Smooth muscle cell (in vitro differentiated cells): Measurements from ENCODE around the gene TSC22D4. TPM values are rescaled to one million over a fixed set of nuclear protein-coding genes. Genes with fewer than 3 reads are reported as not detected.
A peak's percentile ranks its signal among the peaks of the same experiment; 100 is the strongest.
"Not testable (repeated sequence)": the region's sequence is repeated elsewhere in the genome, so short reads cannot be mapped to it uniquely, and the experiment has no call there.

Experiments
- DNase-seq: peaks from one replicate; lab custom pipeline; 2025; ENCODE audit not compliant: unreplicated experiment; lab: John Stamatoyannopoulos, UW
- H2AFZ ChIP-seq: fragments of 200-600 bp; sonication (generic); 2 replicates; pipeline ENCODE4 v1.6.0; 2016; ENCODE audit warnings: antibody characterized with exemption, low read depth, mild to moderate bottlenecking
- H3F3A ChIP-seq: fragments of 200-600 bp; sonication (generic); 2 replicates; pipeline ENCODE4 v1.6.0; 2017; ENCODE audit warnings: antibody characterized with exemption, low read depth
- H3K27ac ChIP-seq: fragments of 200-600 bp; sonication (generic); 2 replicates; pipeline ENCODE4 v1.5.1; 2016; ENCODE audit warnings: low read depth, mild to moderate bottlenecking
- H3K27me3 ChIP-seq: fragments of 200-600 bp; sonication (generic); 2 replicates; pipeline ENCODE4 v1.6.1; 2016; ENCODE audit warnings: low read depth, mild to moderate bottlenecking
- H3K36me3 ChIP-seq: fragments of 200-600 bp; sonication (generic); 2 replicates; pipeline ENCODE4 v1.5.1; 2016; ENCODE audit warnings: low read depth
- H3K4me1 ChIP-seq: fragments of 200-600 bp; sonication (generic); 2 replicates; pipeline ENCODE4 v1.5.1; 2016; ENCODE audit warnings: low read depth
- H3K4me2 ChIP-seq: fragments of 200-600 bp; sonication (generic); 2 replicates; pipeline ENCODE4 v1.6.0; 2016; ENCODE audit warnings: mild to moderate bottlenecking
- H3K4me3 ChIP-seq: fragments of 200-600 bp; sonication (generic); 2 replicates; pipeline ENCODE4 v1.5.1; 2016; ENCODE audit warnings: mild to moderate bottlenecking
- H3K79me2 ChIP-seq: fragments of 200-600 bp; sonication (generic); 2 replicates; pipeline ENCODE4 v1.6.0; 2016; ENCODE audit warnings: low read depth, mild to moderate bottlenecking
- H3K9ac ChIP-seq: fragments of 200-600 bp; sonication (generic); 2 replicates; pipeline ENCODE4 v1.6.0; 2016; ENCODE audit warnings: low read depth
- H3K9me3 ChIP-seq: fragments of 200-600 bp; sonication (generic); replicated peaks from 2 replicates; pipeline ENCODE4 v1.5.1; 2016; ENCODE audit warnings: low read depth
- H4K20me1 ChIP-seq: fragments of 200-600 bp; sonication (generic); 2 replicates; pipeline ENCODE4 v1.6.0; 2016; ENCODE audit warnings: low read depth
- WGBS: methylation state at CpG from one replicate; pipeline ENCODE4 v1.1.7; 2016; ENCODE audit warnings: low lambda C conversion rate; 5-methylcytosine and 5-hydroxymethylcytosine counted together
- polyA plus RNA-seq: library from polyadenylated mRNA; unstranded; fragments of >200 nt; fragmentation: Nextera tagmentation; extraction: Ambion mirVana; gene quantifications from 2 replicates; pipeline ENCODE4 v1.2.1, GENCODE V29; 2016
- total RNA-seq: library from RNA; depleted of rRNA; stranded (reverse); fragments of >200 nt; gene quantifications from 2 replicates; pipeline ENCODE4 v1.2.3, GENCODE V29; 2014
- TF ChIP-seq, protein P1 (sequence below): fragments of 200-600 bp; sonication (generic); IDR thresholded peaks from 2 replicates; pipeline ENCODE4 v1.5.1; 2017; ENCODE audit warnings: borderline replicate concordance, mild to moderate bottlenecking, antibody characterized with exemption; ENCODE audit not compliant: insufficient read depth, poor library complexity, severe bottlenecking

The TSC22D4 gene
- total and polyA plus RNA-seq, 2 experiments from 2014 or later, result 20.0 to 51.1 TPM

GRCh38 chr7:100444311-100445278, 34.4 kb downstream of the TSC22D4 start:
- Histone ChIP-seq H3K36me3 (no peaks in the 10 kb centered on the region), H3K4me3 (no peak overlapping the region), H3K4me2 (no peak overlapping the region), H3K4me1 (no peaks in the 10 kb centered on the region), H3K79me2 (no peaks in the 10 kb centered on the region), H3K9me3 (no peaks in the 10 kb centered on the region), H4K20me1 (no peaks in the 10 kb centered on the region), H3F3A (no peaks in the 10 kb centered on the region), H3K27me3 (no peaks in the 10 kb centered on the region), H3K9ac (no peak overlapping the region), H3K27ac (no peak overlapping the region), H2AFZ (no peak overlapping the region)
- no peak for DNase-seq
- TF ChIP-seq, protein P1, sequence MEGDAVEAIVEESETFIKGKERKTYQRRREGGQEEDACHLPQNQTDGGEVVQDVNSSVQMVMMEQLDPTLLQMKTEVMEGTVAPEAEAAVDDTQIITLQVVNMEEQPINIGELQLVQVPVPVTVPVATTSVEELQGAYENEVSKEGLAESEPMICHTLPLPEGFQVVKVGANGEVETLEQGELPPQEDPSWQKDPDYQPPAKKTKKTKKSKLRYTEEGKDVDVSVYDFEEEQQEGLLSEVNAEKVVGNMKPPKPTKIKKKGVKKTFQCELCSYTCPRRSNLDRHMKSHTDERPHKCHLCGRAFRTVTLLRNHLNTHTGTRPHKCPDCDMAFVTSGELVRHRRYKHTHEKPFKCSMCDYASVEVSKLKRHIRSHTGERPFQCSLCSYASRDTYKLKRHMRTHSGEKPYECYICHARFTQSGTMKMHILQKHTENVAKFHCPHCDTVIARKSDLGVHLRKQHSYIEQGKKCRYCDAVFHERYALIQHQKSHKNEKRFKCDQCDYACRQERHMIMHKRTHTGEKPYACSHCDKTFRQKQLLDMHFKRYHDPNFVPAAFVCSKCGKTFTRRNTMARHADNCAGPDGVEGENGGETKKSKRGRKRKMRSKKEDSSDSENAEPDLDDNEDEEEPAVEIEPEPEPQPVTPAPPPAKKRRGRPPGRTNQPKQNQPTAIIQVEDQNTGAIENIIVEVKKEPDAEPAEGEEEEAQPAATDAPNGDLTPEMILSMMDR, result no peak
- WGBS, result 67% methylated on average over 14 of the region's 14 CpGs

GRCh38 chr7:100443096-100443840, 35.7 kb downstream of the TSC22D4 start:
- Histone ChIP-seq H3K79me2 (no peaks in the 10 kb centered on the region), H3K9ac (no peak overlapping the region), H4K20me1 (no peaks in the 10 kb centered on the region), H3K4me2 (no peak overlapping the region), H3K4me3 (no peak overlapping the region), H2AFZ (no peak overlapping the region), H3K4me1 (no peaks in the 10 kb centered on the region), H3F3A (peaks cover 5% of the 10 kb centered on the region), H3K27me3 (no peaks in the 10 kb centered on the region), H3K36me3 (no peaks in the 10 kb centered on the region), H3K9me3 (no peaks in the 10 kb centered on the region), H3K27ac (no peak overlapping the region)
- WGBS, result 96% methylated on average over 9 of the region's 9 CpGs
- TF ChIP-seq, protein P1, result no peak
- DNase-seq, result no peak

- no peaks in the 10 kb centered on the region for H3K36me3 ChIP-seq
These were observed 37.1 kb downstream of the TSC22D4 start for GRCh38 chr7:100441641-100442535.

GRCh38 chr7:100439244-100439643, 39.8 kb downstream of the TSC22D4 start:
- H3K4me2 ChIP-seq, H2AFZ ChIP-seq, H3K36me3 ChIP-seq, DNase-seq, H4K20me1 ChIP-seq, H3K4me3 ChIP-seq, H3K9ac ChIP-seq, H3K27me3 ChIP-seq, H3K4me1 ChIP-seq, H3K9me3 ChIP-seq: not testable (repeated sequence)
- Histone ChIP-seq H3K27ac (peak overlapping the region; percentile 54), H3F3A (peaks cover 12% of the 10 kb centered on the region), H3K79me2 (peaks cover 11% of the 10 kb centered on the region)
- WGBS, result 93% methylated on average over 7 of the region's 7 CpGs

More at GRCh38 chr7:100441641-100442535, 37.1 kb downstream of the TSC22D4 start:
- DNase-seq, result no peak
- no peak overlapping the region for H3K4me2 ChIP-seq
- peaks cover 5% of the 10 kb centered on the region for H3F3A ChIP-seq
- no peaks in the 10 kb centered on the region for H3K79me2 ChIP-seq
- WGBS, result 97% methylated on average over 11 of the region's 11 CpGs
- H3K4me3 ChIP-seq, result no peak overlapping the region
- no peaks in the 10 kb centered on the region for H3K9me3 ChIP-seq
- no peak overlapping the region for H2AFZ ChIP-seq
- H3K9ac ChIP-seq, result no peak overlapping the region
- no peak overlapping the region for H3K27ac ChIP-seq
- TF ChIP-seq, protein P1, result no peak
- H3K4me1 ChIP-seq, result no peaks in the 10 kb centered on the region
- no peaks in the 10 kb centered on the region for H4K20me1 ChIP-seq
- H3K27me3 ChIP-seq, result no peaks in the 10 kb centered on the region

DNA sequence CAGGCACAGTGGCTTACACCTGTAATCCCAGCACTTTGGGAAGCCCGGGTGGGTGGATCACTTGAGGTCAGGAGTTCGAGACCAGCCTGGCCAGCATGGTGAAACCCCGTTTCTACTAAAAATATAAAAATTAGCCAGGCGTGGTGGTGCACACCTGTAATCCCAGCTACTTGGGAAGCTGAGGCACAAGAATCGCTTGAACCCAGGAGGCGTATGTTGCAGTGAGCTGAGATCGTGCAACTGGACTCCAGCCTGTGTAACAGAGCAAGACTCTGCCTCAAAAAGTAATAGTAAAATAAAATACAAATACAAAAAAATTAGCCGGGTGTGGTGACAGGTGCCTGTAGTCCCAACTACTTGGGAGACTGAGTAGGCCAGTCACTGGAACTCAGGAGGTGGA, 40.3 kb downstream of the TSC22D4 start:
- H2AFZ ChIP-seq, H3K4me3 ChIP-seq, H3K27ac ChIP-seq, H3K9me3 ChIP-seq, H3K27me3 ChIP-seq, H3K36me3 ChIP-seq, H4K20me1 ChIP-seq, DNase-seq, H3K9ac ChIP-seq, H3K4me1 ChIP-seq, H3K4me2 ChIP-seq: not testable (repeated sequence)
- H3K79me2 ChIP-seq, result peaks cover 11% of the 10 kb centered on the region
- peaks cover 15% of the 10 kb centered on the region for H3F3A ChIP-seq
- 97% methylated on average over 8 of the region's 8 CpGs for WGBS
